Transverse colon (tissue), 4 donors: ENCODE data around the gene VEPH1. TPM values are rescaled to one million over a fixed set of nuclear protein-coding genes. Genes with fewer than 3 reads are reported as not detected.
A peak's percentile ranks its signal among the peaks of the same experiment; 100 is the strongest.

ENCODE experiments used
- DNase-seq: peaks from one replicate; pipeline ENCODE4 v3.0.0-alpha.2; 2019
- H3K27ac ChIP-seq, 4 donors: fragments of 200-600 bp; sonication (generic); 2 replicates each; pipeline ENCODE4 v1.5.1; 2016 to 2018; ENCODE audit warnings: inconsistent platforms in 4 of 4
- H3K27me3 ChIP-seq: fragments of 200-600 bp; sonication (generic); 2 replicates; pipeline ENCODE4 v1.5.1; 2017; ENCODE audit warnings: inconsistent platforms
- H3K36me3 ChIP-seq, 4 donors: fragments of 200-600 bp; sonication (generic); 2 replicates each; pipeline ENCODE4 v1.5.1; 2017 to 2019; ENCODE audit warnings: inconsistent platforms in 4 of 4
- H3K4me1 ChIP-seq, 4 donors: fragments of 200-600 bp; sonication (generic); 2 replicates each; pipeline ENCODE4 v1.5.1; 2017 to 2020; ENCODE audit warnings: inconsistent platforms in 4 of 4
- H3K4me3 ChIP-seq, 4 donors: fragments of 200-600 bp; sonication (generic); 1 replicate in 1 of 4; 2 replicates in 3 of 4; pipeline versions ENCODE4 v1.5.1 to v1.6.1; 2017 to 2019; ENCODE audit warnings: inconsistent platforms in 4 of 4
- H3K9me3 ChIP-seq, 2 donors: fragments of 200-600 bp; sonication (generic); 2 replicates each; pipeline ENCODE4 v1.5.1; 2017 to 2019; ENCODE audit warnings: inconsistent platforms in 2 of 2
- CTCF ChIP-seq, 5 experiments: fragments of 200-600 bp in 3 of 5; fragments of 450-650 bp in 2 of 5; sonication (generic) in 3 of 5; IDR thresholded peaks; 1 replicate in 2 of 5; 2 replicates in 3 of 5; pipeline ENCODE4 v1.5.1; 2016 to 2017; ENCODE audit warnings: antibody characterized with exemption in 5 of 5, inconsistent platforms in 3 of 5, mild to moderate bottlenecking in 2 of 5, moderate library complexity in 1 of 5
- EP300 ChIP-seq: sonication (generic); formaldehyde crosslinking; IDR thresholded peaks from one replicate; pipeline ENCODE4 v1.6.1; 2017; ENCODE audit warnings: antibody characterized with exemption, low read depth
- POLR2A ChIP-seq: fragments of 450-650 bp; IDR thresholded peaks from one replicate; pipeline ENCODE4 v1.6.1; 2016; ENCODE audit warnings: antibody characterized with exemption, mild to moderate bottlenecking, moderate library complexity
- POLR2AphosphoS5 ChIP-seq, 3 donors: sonication (generic); formaldehyde crosslinking; IDR thresholded peaks; one replicate each; pipeline ENCODE4 v1.6.1; 2016; ENCODE audit warnings: antibody characterized with exemption in 3 of 3
- WGBS, 2 donors: methylation state at CpG; one replicate each; pipeline ENCODE4 v1.1.5; 2018; ENCODE audit warnings: low coverage in 1 of 2; 5-methylcytosine and 5-hydroxymethylcytosine counted together
- in situ Hi-C, 4 donors: fragments of 200-750 bp; cut with MboI; loops; one replicate each; pipeline versions ENCODE4 v1.15.0 to v1.15.1; 2017; ENCODE audit warnings: low sequenced_read_pairs in 3 of 4, low pct_ligation_motif_present in 1 of 4, low pct_unique_long_range_greater_than_20kb in 1 of 4
- intact Hi-C: fragments of 100-400 bp; cut with DNase I; formaldehyde crosslinking; loops from one replicate; pipeline ENCODE4 v1.15.1; 2023; ENCODE audit warnings: low total_unique reads
- total RNA-seq, 4 donors: library from RNA; depleted of rRNA; stranded (reverse); fragments of >200 nt; gene quantifications; one replicate each; pipeline ENCODE4 v1.1.0, GENCODE V29; 2016

Gene VEPH1
- 1 to 10 TPM in 2 of 4 donors, under 1 TPM in 2; 0.20 to 4.1 (median 0.90) TPM for total RNA-seq

DNA sequence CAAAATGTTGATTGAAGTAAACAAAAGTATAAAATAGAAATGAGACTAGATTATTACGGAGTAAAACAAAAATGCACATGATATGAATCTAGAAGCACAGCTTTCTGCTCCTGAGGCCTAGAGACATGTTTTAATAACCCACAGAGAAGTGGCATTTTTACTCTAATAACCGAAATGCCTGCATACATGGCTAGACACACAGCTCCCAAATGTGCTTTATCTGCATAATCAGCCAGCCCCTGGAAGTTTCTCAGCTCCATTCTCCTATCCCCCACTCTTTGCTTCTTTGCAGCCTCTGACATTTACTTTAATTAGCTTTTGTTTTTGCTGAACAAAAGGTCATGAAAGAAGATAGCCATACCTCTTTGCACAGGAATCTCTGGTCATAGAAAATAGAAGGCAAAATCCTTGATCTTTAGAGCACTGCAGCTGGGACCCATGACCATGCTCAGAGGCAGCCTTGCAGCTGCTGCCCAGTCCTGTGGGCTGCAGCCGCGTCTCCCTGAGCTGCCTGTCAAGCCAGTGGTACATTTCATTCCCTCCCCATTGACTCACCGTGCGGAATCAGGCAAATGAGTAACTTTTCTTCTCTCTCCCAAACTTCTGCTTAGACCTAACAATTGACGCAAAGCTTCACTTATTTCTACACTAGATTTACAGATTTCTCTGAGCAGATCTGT lies at the start of gene VEPH1:
Gene VEPH1 (minus strand): TSS at position 501 of the 680 bp plus-strand sequence. CDS start 8,067 bp downstream, outside the sequence.
- intact Hi-C loops (no loop called here), in situ Hi-C loops (no loop called here)
- Histone ChIP-seq H3K4me1 (peaks cover 5 to 30% (median 17%) of the 10 kb centered on the region in 4 donors), H3K27me3 (peaks cover 13% of the 10 kb centered on the region), H3K36me3 (no peaks in the 10 kb centered on the region), H3K27ac (no peak within 1 kb of the TSS), H3K4me3 (no peak within 1 kb of the TSS), H3K9me3 (no peaks in the 10 kb centered on the region)
- TF ChIP-seq EP300 = no peak
- TF ChIP-seq CTCF (IDR thresholded peaks at IDR 0.05) = no peak
- no peak for TF ChIP-seq POLR2AphosphoS5 (IDR thresholded peaks at IDR 0.05)
- no peak for TF ChIP-seq POLR2A
- peak; percentile 10 for DNase-seq
- WGBS, 2 donors = 46 to 68% methylated on average over 3 to 7 of the region's 7 CpGs

GRCh38 chr3:157551961-157552360 lies 48.7 kb upstream of the VEPH1 start:
- Histone ChIP-seq H3K4me1 (no peaks in the 10 kb centered on the region), H3K27me3 (no peaks in the 10 kb centered on the region), H3K36me3 (no peaks in the 10 kb centered on the region), H3K27ac (no peak overlapping the region), H3K4me3 (no peak overlapping the region), H3K9me3 (peaks cover 0 to 4% of the 10 kb centered on the region in 2 donors)
- no peak for DNase-seq
- WGBS, 2 donors = 57 to 87% methylated on average over 1 of the region's 1 CpG
- in situ Hi-C loops = no loop called here
- intact Hi-C loops = no loop called here
- TF ChIP-seq POLR2AphosphoS5 (IDR thresholded peaks at IDR 0.05) (no peak), CTCF (IDR thresholded peaks at IDR 0.05) (no peak), POLR2A (no peak), EP300 (no peak)

DNA sequence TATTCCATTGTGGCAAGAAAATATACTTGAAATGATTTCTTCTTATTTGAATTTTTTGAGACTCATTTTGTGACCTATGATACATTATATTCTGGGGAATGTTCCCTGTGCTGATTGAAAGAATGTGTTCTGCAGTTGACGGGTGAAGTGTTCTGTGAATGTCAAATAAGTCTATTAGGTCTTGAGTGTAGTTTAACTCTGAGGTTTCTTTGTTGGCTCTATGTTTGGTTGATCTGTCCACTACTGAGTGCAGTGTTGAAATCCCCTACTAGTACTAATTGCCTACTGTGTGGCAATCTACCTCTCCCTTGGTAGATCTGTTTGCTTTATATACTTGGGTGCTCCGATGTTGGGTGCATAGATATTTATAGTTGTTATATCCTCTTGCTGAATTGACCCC lies 46.3 kb upstream of the VEPH1 start:
- intact Hi-C loops (no loop called here), in situ Hi-C loops (no loop called here)
- Histone ChIP-seq H3K36me3 (no peaks in the 10 kb centered on the region), H3K4me1 (no peaks in the 10 kb centered on the region), H3K27ac (no peak overlapping the region), H3K4me3 (no peak overlapping the region), H3K9me3 (peaks cover 0 to 4% of the 10 kb centered on the region in 2 donors), H3K27me3 (no peaks in the 10 kb centered on the region)
- no peak for TF ChIP-seq POLR2A
- no peak for TF ChIP-seq POLR2AphosphoS5 (IDR thresholded peaks at IDR 0.05)
- TF ChIP-seq EP300 = no peak
- TF ChIP-seq CTCF (IDR thresholded peaks at IDR 0.05) = no peak
- DNase-seq = no peak
- WGBS, 2 donors = 91 to 100% methylated on average over 2 of the region's 2 CpGs

GRCh38 chr3:157544501-157545130 lies 41.4 kb upstream of the VEPH1 start:
- Histone ChIP-seq H3K4me3 (no peak overlapping the region), H3K27ac (no peak overlapping the region)
- 64 to 67% methylated on average over 3 to 4 of the region's 4 CpGs for whole genome bisulfite sequencing, 2 donors

More at GRCh38 chr3:157544501-157545130, 41.4 kb upstream of the VEPH1 start:
- in situ Hi-C loops (no loop called here), intact Hi-C loops (no loop called here)
- DNase-seq = no peak
- TF ChIP-seq POLR2AphosphoS5 (IDR thresholded peaks at IDR 0.05) (peak in 1 of 3 donors; percentile 16), CTCF (IDR thresholded peaks at IDR 0.05) (no peak)
- H3K27me3 ChIP-seq = no peaks in the 10 kb centered on the region
- H3K9me3 ChIP-seq = no peaks in the 10 kb centered on the region
- H3K36me3 ChIP-seq = no peaks in the 10 kb centered on the region
- H3K4me1 ChIP-seq = peaks cover 0 to 6% (median 4%) of the 10 kb centered on the region in 4 donors
